22Rv1 (cell line): ENCODE data around the gene PTGR1.

Experiments
- CTCF ChIP-seq: fragments of 450-650 bp; IDR thresholded peaks from 2 replicates; pipeline ENCODE4 v1.5.1; 2017; ENCODE audit warnings: mild to moderate bottlenecking
- ZFX ChIP-seq: fragments of 450-650 bp; IDR thresholded peaks from 2 replicates; pipeline ENCODE4 v1.6.1; 2017; ENCODE audit warnings: antibody characterized with exemption, borderline replicate concordance

GRCh38 chr9:111649016-111649415 lies 49.6 kb upstream of the PTGR1 start:
- no peak for TF ChIP-seq CTCF
- TF ChIP-seq ZFX = no peak
